ENCODE data around the gene HACL1.
A peak's percentile ranks its signal among the peaks of the same experiment; 100 is the strongest.
"Not testable (repeated sequence)": the region's sequence is repeated elsewhere in the genome, so short reads cannot be mapped to it uniquely, and the experiment has no call there.

HACL1 gene

GRCh38 chr3:15623535-15624440 lies 22.4 kb upstream of the HACL1 start:
- no peak overlapping the region for H3K27ac ChIP-seq (ENCODE audit: low read length)
- H3K9ac ChIP-seq (ENCODE audit: low read length), result no peak overlapping the region
- no peak overlapping the region for H3K4me3 ChIP-seq (ENCODE audit: low read length)
- no peaks in the 10 kb centered on the region for H3K27me3 ChIP-seq (ENCODE audit: control insufficient read depth, insufficient read depth, low read length)
- peaks cover 3% of the 10 kb centered on the region for H3K9me3 ChIP-seq (ENCODE audit: control insufficient read depth, low read depth, low read length)
- no peaks in the 10 kb centered on the region for H3K4me1 ChIP-seq (ENCODE audit: control insufficient read depth, low read depth, low read length)
- H3K36me3 ChIP-seq (ENCODE audit: control insufficient read depth, low read depth, low read length), result no peaks in the 10 kb centered on the region

GRCh38 chr3:15619659-15620464 lies 18.5 kb upstream of the HACL1 start:
- not testable (repeated sequence) for H3K9me3 ChIP-seq (ENCODE audit: control insufficient read depth, low read depth, low read length); H3K4me1 ChIP-seq (ENCODE audit: control insufficient read depth, low read depth, low read length); H3K9ac ChIP-seq (ENCODE audit: low read length); H3K27ac ChIP-seq (ENCODE audit: low read length); H3K36me3 ChIP-seq (ENCODE audit: control insufficient read depth, low read depth, low read length); H3K4me3 ChIP-seq (ENCODE audit: low read length); H3K27me3 ChIP-seq (ENCODE audit: control insufficient read depth, insufficient read depth, low read length)

GRCh38 chr3:15616053-15616452 lies 14.7 kb upstream of the HACL1 start:
- Histone ChIP-seq H3K9me3 (ENCODE audit: control insufficient read depth, low read depth, low read length) (peaks cover under 1% of the 10 kb centered on the region), H3K4me1 (ENCODE audit: control insufficient read depth, low read depth, low read length) (no peaks in the 10 kb centered on the region), H3K27ac (ENCODE audit: low read length) (no peak overlapping the region), H3K27me3 (ENCODE audit: control insufficient read depth, insufficient read depth, low read length) (no peaks in the 10 kb centered on the region), H3K36me3 (ENCODE audit: control insufficient read depth, low read depth, low read length) (no peaks in the 10 kb centered on the region), H3K4me3 (ENCODE audit: low read length) (no peak overlapping the region), H3K9ac (ENCODE audit: low read length) (no peak overlapping the region)

- Histone ChIP-seq H3K9ac (ENCODE audit: low read length) (no peak overlapping the region), H3K9me3 (ENCODE audit: control insufficient read depth, low read depth, low read length) (no peaks in the 10 kb centered on the region), H3K36me3 (ENCODE audit: control insufficient read depth, low read depth, low read length) (no peaks in the 10 kb centered on the region), H3K27me3 (ENCODE audit: control insufficient read depth, insufficient read depth, low read length) (no peaks in the 10 kb centered on the region), H3K4me3 (ENCODE audit: low read length) (no peak overlapping the region), H3K4me1 (ENCODE audit: control insufficient read depth, low read depth, low read length) (no peaks in the 10 kb centered on the region), H3K27ac (ENCODE audit: low read length) (no peak overlapping the region)
These were observed 13.6 kb upstream of the HACL1 start for GRCh38 chr3:15614958-15615357.

GRCh38 chr3:15612001-15612400 lies 10.6 kb upstream of the HACL1 start:
- Histone ChIP-seq H3K4me1 (ENCODE audit: control insufficient read depth, low read depth, low read length) (no peaks in the 10 kb centered on the region), H3K4me3 (ENCODE audit: low read length) (no peak overlapping the region), H3K36me3 (ENCODE audit: control insufficient read depth, low read depth, low read length) (no peaks in the 10 kb centered on the region), H3K27ac (ENCODE audit: low read length) (no peak overlapping the region), H3K9me3 (ENCODE audit: control insufficient read depth, low read depth, low read length) (no peaks in the 10 kb centered on the region), H3K27me3 (ENCODE audit: control insufficient read depth, insufficient read depth, low read length) (no peaks in the 10 kb centered on the region), H3K9ac (ENCODE audit: low read length) (no peak overlapping the region)

GRCh38 chr3:15611018-15611417 lies 9.6 kb upstream of the HACL1 start:
- H3K4me1 ChIP-seq (ENCODE audit: control insufficient read depth, low read depth, low read length), result no peaks in the 10 kb centered on the region
- no peaks in the 10 kb centered on the region for H3K36me3 ChIP-seq (ENCODE audit: control insufficient read depth, low read depth, low read length)
- H3K27me3 ChIP-seq (ENCODE audit: control insufficient read depth, insufficient read depth, low read length), result no peaks in the 10 kb centered on the region
- no peak overlapping the region for H3K27ac ChIP-seq (ENCODE audit: low read length)
- H3K9ac ChIP-seq (ENCODE audit: low read length), result no peak overlapping the region
- no peaks in the 10 kb centered on the region for H3K9me3 ChIP-seq (ENCODE audit: control insufficient read depth, low read depth, low read length)
- no peak overlapping the region for H3K4me3 ChIP-seq (ENCODE audit: low read length)

- Histone ChIP-seq H3K4me3 (ENCODE audit: low read length) (no peak overlapping the region), H3K4me1 (ENCODE audit: control insufficient read depth, low read depth, low read length) (no peaks in the 10 kb centered on the region), H3K9me3 (ENCODE audit: control insufficient read depth, low read depth, low read length) (no peaks in the 10 kb centered on the region), H3K27me3 (ENCODE audit: control insufficient read depth, insufficient read depth, low read length) (no peaks in the 10 kb centered on the region), H3K36me3 (ENCODE audit: control insufficient read depth, low read depth, low read length) (no peaks in the 10 kb centered on the region), H3K9ac (ENCODE audit: low read length) (no peak overlapping the region), H3K27ac (ENCODE audit: low read length) (no peak overlapping the region)
These were observed 8.9 kb upstream of the HACL1 start for GRCh38 chr3:15610082-15610759.

GRCh38 chr3:15606434-15606891 lies 5.1 kb upstream of the HACL1 start:
- no peaks in the 10 kb centered on the region for H3K9me3 ChIP-seq (ENCODE audit: control insufficient read depth, low read depth, low read length)
- no peaks in the 10 kb centered on the region for H3K4me1 ChIP-seq (ENCODE audit: control insufficient read depth, low read depth, low read length)
- no peaks in the 10 kb centered on the region for H3K27me3 ChIP-seq (ENCODE audit: control insufficient read depth, insufficient read depth, low read length)
- H3K27ac ChIP-seq (ENCODE audit: low read length), result no peak overlapping the region
- H3K9ac ChIP-seq (ENCODE audit: low read length), result no peak overlapping the region
- no peaks in the 10 kb centered on the region for H3K36me3 ChIP-seq (ENCODE audit: control insufficient read depth, low read depth, low read length)
- no peak overlapping the region for H3K4me3 ChIP-seq (ENCODE audit: low read length)

GRCh38 chr3:15604584-15604983 lies 3.2 kb upstream of the HACL1 start:
- H3K4me3 ChIP-seq (ENCODE audit: low read length); H3K27ac ChIP-seq (ENCODE audit: low read length); H3K9me3 ChIP-seq (ENCODE audit: control insufficient read depth, low read depth, low read length); H3K9ac ChIP-seq (ENCODE audit: low read length); H3K27me3 ChIP-seq (ENCODE audit: control insufficient read depth, insufficient read depth, low read length); H3K36me3 ChIP-seq (ENCODE audit: control insufficient read depth, low read depth, low read length); H3K4me1 ChIP-seq (ENCODE audit: control insufficient read depth, low read depth, low read length): not testable (repeated sequence)

- peak overlapping the region; percentile 84 for H3K9ac ChIP-seq (ENCODE audit: low read length)
These were observed 1.4 kb upstream of the HACL1 start for GRCh38 chr3:15602816-15603215.

GRCh38 chr3:15602146-15602536 lies 772 bp upstream of the HACL1 start:
- no peaks in the 10 kb centered on the region for H3K9me3 ChIP-seq (ENCODE audit: control insufficient read depth, low read depth, low read length)
- peak overlapping the region; percentile 84 for H3K9ac ChIP-seq (ENCODE audit: low read length)
- H3K4me1 ChIP-seq (ENCODE audit: control insufficient read depth, low read depth, low read length), result no peaks in the 10 kb centered on the region
- H3K36me3 ChIP-seq (ENCODE audit: control insufficient read depth, low read depth, low read length), result peaks cover 16% of the 10 kb centered on the region
- no peaks in the 10 kb centered on the region for H3K27me3 ChIP-seq (ENCODE audit: control insufficient read depth, insufficient read depth, low read length)
- H3K27ac ChIP-seq (ENCODE audit: low read length), result peak overlapping the region; percentile 82
- peak overlapping the region; percentile 94 for H3K4me3 ChIP-seq (ENCODE audit: low read length)

More at GRCh38 chr3:15602816-15603215, 1.4 kb upstream of the HACL1 start:
- H3K9me3 ChIP-seq (ENCODE audit: control insufficient read depth, low read depth, low read length); H3K36me3 ChIP-seq (ENCODE audit: control insufficient read depth, low read depth, low read length); H3K4me1 ChIP-seq (ENCODE audit: control insufficient read depth, low read depth, low read length); H3K27ac ChIP-seq (ENCODE audit: low read length); H3K27me3 ChIP-seq (ENCODE audit: control insufficient read depth, insufficient read depth, low read length): not testable (repeated sequence)
- H3K4me3 ChIP-seq (ENCODE audit: low read length), result peak overlapping the region; percentile 94

Data from iPS-18a (cell line).